H1 (cell line): ENCODE data around the gene NUBPL. TPM values are rescaled to one million over a fixed set of nuclear protein-coding genes. Genes with fewer than 3 reads are reported as not detected.

Experiments
- CTCF ChIA-PET: fragments of 300-600 bp; sonication (Branson Sonifier 250); formaldehyde crosslinking; loops from one replicate; lab custom pipeline; 2021; ENCODE audit not compliant: partially characterized antibody; lab: Charles Lee
- POLR2A ChIA-PET: fragments of 300-600 bp; sonication (Branson Sonifier 250); formaldehyde crosslinking; loops from one replicate; lab custom pipeline; 2021; ENCODE audit warnings: inconsistent platforms; ENCODE audit not compliant: partially characterized antibody; lab: Charles Lee
- DNase-seq, 2 experiments: peaks; one replicate each; pipeline versions ENCODE4 v3.0.0 to v3.0.0-alpha.2; 2010 to 2022; ENCODE audit warnings: low spot score in 2 of 2, low read depth in 1 of 2, mixed read lengths in 1 of 2
- FAIRE-seq: peaks from 2 replicates; lab custom pipeline; 2011; peaks lifted over from hg19 to GRCh38; lab: Jason Lieb, UNC
- H2AFZ ChIP-seq: 2 replicates; pipeline ENCODE4 v1.8.1; 2012; ENCODE audit warnings: low read length, inconsistent platforms
- H2AK5ac ChIP-seq: 2 replicates; pipeline ENCODE4 v1.6.1; 2013; ENCODE audit warnings: low read depth, low read length
- H2BK120ac ChIP-seq: replicated peaks from 2 replicates; pipeline ENCODE3; 2013; ENCODE audit warnings: low read depth, low read length, inconsistent platforms
- H2BK12ac ChIP-seq: 2 replicates; pipeline ENCODE4 v1.6.1; 2013; ENCODE audit warnings: low read depth, low read length
- H2BK15ac ChIP-seq: 2 replicates; pipeline ENCODE4 v1.6.1; 2013; ENCODE audit warnings: low read length
- H2BK20ac ChIP-seq: 2 replicates; pipeline ENCODE4 v1.6.1; 2013; ENCODE audit warnings: low read length
- H2BK5ac ChIP-seq: 2 replicates; pipeline ENCODE4 v1.6.1; 2013; ENCODE audit warnings: low read depth, low read length
- H3K14ac ChIP-seq: 2 replicates; pipeline ENCODE4 v1.6.1; 2013; ENCODE audit warnings: inconsistent platforms; ENCODE audit not compliant: insufficient read length
- H3K18ac ChIP-seq: 2 replicates; pipeline ENCODE4 v1.6.1; 2013; ENCODE audit warnings: low read length; ENCODE audit errors: extremely low read depth
- H3K23ac ChIP-seq: 2 replicates; pipeline ENCODE4 v1.6.1; 2013; ENCODE audit warnings: inconsistent platforms; ENCODE audit not compliant: insufficient read length
- H3K23me2 ChIP-seq: 2 replicates; pipeline ENCODE4 v1.6.1; 2013; ENCODE audit warnings: low read depth, low read length
- H3K27ac ChIP-seq: 2 replicates; pipeline ENCODE4 v1.6.1; 2011; ENCODE audit warnings: low read depth, low read length, inconsistent platforms
- H3K27me3 ChIP-seq, 4 experiments: replicated peaks in 1 of 4; 1 replicate in 1 of 4; 2 replicates in 3 of 4; pipeline versions ENCODE4 v1.6.1 to v1.8.1; 2011 to 2013; ENCODE audit warnings: low read length in 3 of 4, mild to moderate bottlenecking in 3 of 4, inconsistent platforms in 2 of 4, mixed read lengths in 2 of 4, moderate library complexity in 1 of 4; ENCODE audit not compliant: control insufficient read depth in 3 of 4, insufficient read depth in 3 of 4; ENCODE audit errors: extremely low read depth in 1 of 4
- H3K36me3 ChIP-seq, 4 experiments: 2 replicates each; pipeline versions ENCODE4 v1.6.1 to v1.8.1; 2011 to 2013; ENCODE audit warnings: mild to moderate bottlenecking in 4 of 4, low read length in 3 of 4, moderate library complexity in 2 of 4, control low read depth in 1 of 4, inconsistent platforms in 1 of 4; ENCODE audit not compliant: insufficient read depth in 4 of 4, control insufficient read depth in 2 of 4
- H3K4ac ChIP-seq: replicated peaks from 2 replicates; pipeline ENCODE3; 2013; ENCODE audit warnings: low read length, low read depth, mixed read lengths, inconsistent platforms; ENCODE audit not compliant: insufficient read length
- H3K4me1 ChIP-seq, 4 experiments: replicated peaks in 1 of 4; 1 replicate in 1 of 4; 2 replicates in 3 of 4; pipeline versions ENCODE4 v1.6.1 to v1.8.1; 2011 to 2013; ENCODE audit warnings: low read length in 3 of 4, inconsistent platforms in 2 of 4, mixed read lengths in 1 of 4; ENCODE audit not compliant: insufficient read depth in 4 of 4, control insufficient read depth in 3 of 4
- H3K4me2 ChIP-seq, 2 experiments: 2 replicates each; pipeline versions ENCODE4 v1.6.1 to v1.8.1; 2011 to 2013; ENCODE audit warnings: low read depth in 2 of 2, low read length in 2 of 2, control low read depth in 1 of 2, inconsistent platforms in 1 of 2, mild to moderate bottlenecking in 1 of 2; ENCODE audit not compliant: insufficient read depth in 1 of 2
- H3K4me3 ChIP-seq, 4 experiments: fragments of 200-600, 300-600 bp in 1 of 4; sonication (generic), shearing (Covaris generic), sonication (Bioruptor Twin) in 1 of 4; 2 replicates each; pipeline versions ENCODE4 v1.5.1 to v1.8.1; 2011 to 2016; ENCODE audit warnings: low read length in 4 of 4, low read depth in 3 of 4, control low read depth in 2 of 4, inconsistent platforms in 2 of 4, mild to moderate bottlenecking in 2 of 4, mixed read lengths in 1 of 4, moderate library complexity in 1 of 4; ENCODE audit not compliant: insufficient read depth in 2 of 4; ENCODE audit errors: extremely low read depth in 1 of 4
- H3K56ac ChIP-seq: replicated peaks from 2 replicates; pipeline ENCODE3; 2013; ENCODE audit warnings: low read depth, mild to moderate bottlenecking, mixed read lengths, low read length, inconsistent platforms; ENCODE audit not compliant: insufficient read length
- H3K79me1 ChIP-seq: 2 replicates; pipeline ENCODE4 v1.6.1; 2013; ENCODE audit warnings: low read depth, low read length, control low read depth
- H3K79me2 ChIP-seq, 2 experiments: 2 replicates each; pipeline versions ENCODE4 v1.6.1 to v1.8.1; 2012 to 2013; ENCODE audit warnings: low read length in 2 of 2, mild to moderate bottlenecking in 2 of 2, inconsistent platforms in 1 of 2; ENCODE audit not compliant: insufficient read depth in 2 of 2, control insufficient read depth in 1 of 2
- H3K9ac ChIP-seq, 4 experiments: replicated peaks in 1 of 4; 1 replicate in 1 of 4; 2 replicates in 3 of 4; pipeline versions ENCODE4 v1.6.1 to v1.8.1; 2011 to 2013; ENCODE audit warnings: low read depth in 3 of 4, low read length in 3 of 4, control low read depth in 2 of 4, mild to moderate bottlenecking in 2 of 4, moderate library complexity in 2 of 4, inconsistent platforms in 1 of 4; ENCODE audit errors: extremely low read depth in 1 of 4
- H3K9me3 ChIP-seq, 2 experiments: 2 replicates each; pipeline versions ENCODE4 v1.6.1 to v1.8.1; 2012 to 2013; ENCODE audit warnings: mild to moderate bottlenecking in 2 of 2, moderate library complexity in 2 of 2, control low read depth in 1 of 2, inconsistent platforms in 1 of 2, low read depth in 1 of 2, low read length in 1 of 2, mixed read lengths in 1 of 2; ENCODE audit not compliant: insufficient read depth in 2 of 2
- H4K20me1 ChIP-seq, 2 experiments: replicated peaks in 1 of 2; 2 replicates each; pipeline versions ENCODE3 to v1.8.1; 2011 to 2013; ENCODE audit warnings: inconsistent platforms in 2 of 2, low read length in 2 of 2, mild to moderate bottlenecking in 1 of 2; ENCODE audit not compliant: insufficient read depth in 2 of 2, control insufficient read depth in 1 of 2
- H4K5ac ChIP-seq: 2 replicates; pipeline ENCODE4 v1.6.1; 2013; ENCODE audit warnings: low read length, low read depth, mixed read lengths, inconsistent platforms; ENCODE audit not compliant: insufficient read length
- H4K8ac ChIP-seq: 2 replicates; pipeline ENCODE4 v1.8.0; 2013; ENCODE audit warnings: mild to moderate bottlenecking, moderate library complexity, low read length, inconsistent platforms; ENCODE audit not compliant: insufficient read depth; ENCODE audit errors: extremely low read depth
- H4K91ac ChIP-seq: replicated peaks from 2 replicates; pipeline ENCODE3; 2013; ENCODE audit warnings: low read length, mixed read lengths, inconsistent platforms; ENCODE audit not compliant: insufficient read length
- BACH1 ChIP-seq: IDR thresholded peaks from 2 replicates; pipeline ENCODE4 v1.6.1; 2012; ENCODE audit warnings: low read length, improper control_type of control experiment
- GABPA ChIP-seq: IDR thresholded peaks from 2 replicates; pipeline ENCODE4 v1.6.1; 2011; ENCODE audit warnings: mild to moderate bottlenecking, low read length, moderate library complexity, borderline replicate concordance; ENCODE audit not compliant: insufficient read depth
- RAD21 ChIP-seq, 2 experiments: IDR thresholded peaks in 1 of 2; conservative IDR thresholded peaks in 1 of 2; 2 replicates each; pipeline ENCODE4 v1.6.1; 2011; ENCODE audit warnings: low read depth in 2 of 2, low read length in 2 of 2, improper control_type of control experiment in 1 of 2, inconsistent platforms in 1 of 2, mild to moderate bottlenecking in 1 of 2, moderate library complexity in 1 of 2
- WGBS, 2 experiments: shearing (Covaris generic) in 1 of 2; methylation state at CpG; one replicate each; pipeline versions ENCODE4 v1.1.6 to v1.1.7; 2013 to 2015; ENCODE audit warnings: low lambda C conversion rate in 2 of 2, mixed read lengths in 2 of 2, inconsistent platforms in 1 of 2, low coverage in 1 of 2, missing lambda C conversion rate in 1 of 2; ENCODE audit not compliant: insufficient replicate concordance in 2 of 2, insufficient coverage in 1 of 2, insufficient read length in 1 of 2; ENCODE audit errors: extremely low coverage in 1 of 2, missing lambda C conversion rate in 1 of 2; 5-methylcytosine and 5-hydroxymethylcytosine counted together
- polyA plus RNA-seq, 7 experiments: library from polyadenylated mRNA; depleted of rRNA in 3 of 7; stranded (reverse) in 5 of 7; unstranded in 2 of 7; fragments of >200 nt in 5 of 7; fragments of 200-250 nt in 2 of 7; gene quantifications; 1 replicate in 5 of 7; 2 replicates in 1 of 7; 4 replicates in 1 of 7; pipeline versions ENCODE4 v1.2.1 to v1.2.3, GENCODE V29; 2011 to 2013; ENCODE audit warnings: missing spikeins in 2 of 7, mixed read lengths in 2 of 7
- total RNA-seq: library from RNA; stranded (reverse); fragmentation: NEBNext Ultra II Directional; extraction: Animal tissue kit (Norgen Biotek cat#: 25700); gene quantifications from 2 replicates; pipeline ENCODE4 v1.2.1, GENCODE V29; 2021
- TF ChIP-seq, protein P1 (sequence below): IDR thresholded peaks from 2 replicates; pipeline ENCODE4 v1.6.1; 2012; ENCODE audit warnings: low read length, inconsistent platforms

The NUBPL gene
- total and polyA plus RNA-seq, 2 of the 8 experiments (the other 6 are each of a cell fraction or from before 2014, with no cell fraction given) = 1.6 to 6.8 TPM

DNA sequence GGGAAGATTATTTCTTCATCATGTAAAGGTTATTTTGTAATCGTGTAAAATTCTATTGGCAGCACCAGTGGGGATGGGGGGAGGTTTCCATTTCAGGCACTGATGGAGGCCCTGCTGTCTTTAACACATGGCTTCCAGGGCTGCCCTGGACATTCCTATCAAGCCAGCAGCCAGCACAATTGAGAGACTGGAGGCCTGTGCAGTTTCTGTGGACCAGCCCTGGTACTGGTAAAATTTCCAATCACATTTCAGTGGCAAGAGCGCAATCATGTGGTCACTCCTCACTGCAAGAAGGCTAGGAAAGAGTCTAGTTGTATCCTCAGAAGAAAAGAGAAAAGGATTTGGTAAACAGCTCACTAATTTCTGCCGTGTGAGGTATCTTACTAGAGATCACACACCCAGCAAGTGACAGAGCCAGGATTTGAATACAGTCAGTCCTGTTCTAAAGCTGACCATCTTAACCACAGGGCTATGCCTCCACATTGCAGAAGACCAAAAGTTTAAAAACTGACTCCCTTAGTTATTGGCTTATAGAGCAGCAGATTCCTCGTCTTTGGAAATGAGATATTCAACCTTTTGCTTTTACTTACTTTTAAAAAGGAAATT, 336.5 kb downstream of the NUBPL start:
- Histone ChIP-seq H3K79me2 (no peaks in the 10 kb centered on the region), H3K18ac (no peak overlapping the region), H3K23ac (no peak overlapping the region), H3K4me1 (peaks cover 2 to 6% (median 4%) of the 10 kb centered on the region in 4 experiments; a peak in 5 of 7 replicates), H3K27ac (no peak overlapping the region), H3K79me1 (no peaks in the 10 kb centered on the region), H3K27me3 (no peaks in the 10 kb centered on the region), H4K91ac (no peak overlapping the region), H2BK120ac (no peak overlapping the region), H2BK5ac (no peak overlapping the region), H3K4me2 (no peak overlapping the region), H2BK20ac (no peak overlapping the region), H3K56ac (no peak overlapping the region), H2AK5ac (no peak overlapping the region), H3K4me3 (no peak overlapping the region), H3K36me3 (no peaks in the 10 kb centered on the region), H3K9ac (no peak overlapping the region), H2AFZ (peak overlapping the region; percentile 46; the same call in 1 of the 2 replicates), H2BK12ac (no peak overlapping the region), H4K20me1 (no peaks in the 10 kb centered on the region), H3K14ac (no peak overlapping the region), H4K8ac (no peak overlapping the region), H3K9me3 (no peaks in the 10 kb centered on the region), H4K5ac (no peak overlapping the region), H3K23me2 (no peaks in the 10 kb centered on the region), H3K4ac (no peak overlapping the region), H2BK15ac (no peak overlapping the region)
- FAIRE-seq (no peak), DNase-seq (no peak)
- ChIA-PET POLR2A (no interaction called here), CTCF (no interaction called here)
- TF ChIP-seq BACH1 (no peak), RAD21 (IDR thresholded peaks at IDR 0.05 in 1 of 2, conservative IDR thresholded peaks at IDR 0.05 in 1 of 2; ENCODE audit: low read depth in 2 of 2, low read length in 2 of 2) (0 out of 4 replicates have a peak, but pooled peaks of 1 of the 2 experiments have one; percentile 2), GABPA (no peak)
- TF ChIP-seq, protein P1, sequence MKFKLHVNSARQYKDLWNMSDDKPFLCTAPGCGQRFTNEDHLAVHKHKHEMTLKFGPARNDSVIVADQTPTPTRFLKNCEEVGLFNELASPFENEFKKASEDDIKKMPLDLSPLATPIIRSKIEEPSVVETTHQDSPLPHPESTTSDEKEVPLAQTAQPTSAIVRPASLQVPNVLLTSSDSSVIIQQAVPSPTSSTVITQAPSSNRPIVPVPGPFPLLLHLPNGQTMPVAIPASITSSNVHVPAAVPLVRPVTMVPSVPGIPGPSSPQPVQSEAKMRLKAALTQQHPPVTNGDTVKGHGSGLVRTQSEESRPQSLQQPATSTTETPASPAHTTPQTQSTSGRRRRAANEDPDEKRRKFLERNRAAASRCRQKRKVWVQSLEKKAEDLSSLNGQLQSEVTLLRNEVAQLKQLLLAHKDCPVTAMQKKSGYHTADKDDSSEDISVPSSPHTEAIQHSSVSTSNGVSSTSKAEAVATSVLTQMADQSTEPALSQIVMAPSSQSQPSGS = no peak
- WGBS, 2 experiments = 90% methylated on average over 4 of the region's 4 CpGs; no CpG with 5 or more reads in 1 of the 2 experiments
